Measurements from ENCODE around the gene SLC25A1.

Gene SLC25A1

GRCh38 chr22:19215360-19215759, 36.8 kb upstream of the SLC25A1 start:
- no peak overlapping the region for H2AFZ ChIP-seq (ENCODE audit: low read depth, low read length)
- H3K9ac ChIP-seq (ENCODE audit: low read length), result no peak overlapping the region
- H3K9me3 ChIP-seq (ENCODE audit: insufficient read depth, low read length), result no peaks in the 10 kb centered on the region
- peaks cover 14% of the 10 kb centered on the region for H3K4me1 ChIP-seq (ENCODE audit: low read length)
- H3K4me3 ChIP-seq (ENCODE audit: low read length), result no peak overlapping the region
- H3K36me3 ChIP-seq (replicated peaks; ENCODE audit: low read depth, low read length), result no peaks in the 10 kb centered on the region
- TF ChIP-seq CTCF (IDR thresholded peaks at IDR 0.05; ENCODE audit: low read depth, low read length) (no peak), EZH2phosphoT487 (IDR thresholded peaks at IDR 0.05; ENCODE audit: low read depth) (no peak)
- no peaks in the 10 kb centered on the region for H3K79me2 ChIP-seq (ENCODE audit: low read length)
- H3K27me3 ChIP-seq (ENCODE audit: low read depth, low read length), result peaks cover 10% of the 10 kb centered on the region; the same call in 1 of the 2 replicates
- no peaks in the 10 kb centered on the region for H4K20me1 ChIP-seq (ENCODE audit: insufficient read depth, low read length)
- no peak overlapping the region for H3K4me2 ChIP-seq (ENCODE audit: low read length)
- no peak overlapping the region for H3K27ac ChIP-seq (ENCODE audit: low read length)

DNA sequence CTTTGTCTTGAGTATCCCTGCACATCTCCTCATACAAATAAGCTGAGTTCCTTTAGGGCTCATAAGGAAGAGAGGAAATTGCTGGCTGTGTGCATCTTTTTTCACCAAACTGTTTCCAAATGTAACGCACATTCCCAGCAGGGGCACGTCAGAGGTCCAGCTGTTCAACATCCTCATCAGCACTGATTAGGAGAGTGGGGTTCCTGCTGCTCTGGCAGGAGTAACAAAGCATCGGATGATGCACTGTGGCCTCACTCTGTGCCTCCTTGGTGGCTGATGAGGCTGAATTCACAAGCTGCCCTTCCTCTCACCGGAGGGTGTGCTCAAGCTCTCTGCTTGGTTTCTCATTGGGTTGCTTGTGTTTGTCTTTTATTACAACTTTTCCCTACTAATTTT, 35.5 kb upstream of the SLC25A1 start:
- TF ChIP-seq EZH2phosphoT487 (IDR thresholded peaks at IDR 0.05; ENCODE audit: low read depth), result no peak
- TF ChIP-seq CTCF (IDR thresholded peaks at IDR 0.05; ENCODE audit: low read depth, low read length), result no peak
- no peaks in the 10 kb centered on the region for H4K20me1 ChIP-seq (ENCODE audit: insufficient read depth, low read length)
- peaks cover 14% of the 10 kb centered on the region for H3K4me1 ChIP-seq (ENCODE audit: low read length)
- no peak overlapping the region for H3K4me2 ChIP-seq (ENCODE audit: low read length)
- H3K9me3 ChIP-seq (ENCODE audit: insufficient read depth, low read length), result no peaks in the 10 kb centered on the region
- no peak overlapping the region for H3K9ac ChIP-seq (ENCODE audit: low read length)
- H3K4me3 ChIP-seq (ENCODE audit: low read length), result no peak overlapping the region
- H3K36me3 ChIP-seq (replicated peaks; ENCODE audit: low read depth, low read length), result no peaks in the 10 kb centered on the region
- no peak overlapping the region for H3K27ac ChIP-seq (ENCODE audit: low read length)
- H2AFZ ChIP-seq (ENCODE audit: low read depth, low read length), result no peak overlapping the region
- H3K79me2 ChIP-seq (ENCODE audit: low read length), result no peaks in the 10 kb centered on the region
- H3K27me3 ChIP-seq (ENCODE audit: low read depth, low read length), result peaks cover 10% of the 10 kb centered on the region; the same call in 1 of the 2 replicates

GRCh38 chr22:19213442-19214077, 35.0 kb upstream of the SLC25A1 start:
- H3K4me1 ChIP-seq (ENCODE audit: low read length), result peaks cover 14% of the 10 kb centered on the region
- H2AFZ ChIP-seq (ENCODE audit: low read depth, low read length), result no peak overlapping the region
- no peak overlapping the region for H3K4me3 ChIP-seq (ENCODE audit: low read length)
- H3K9me3 ChIP-seq (ENCODE audit: insufficient read depth, low read length), result no peaks in the 10 kb centered on the region
- H4K20me1 ChIP-seq (ENCODE audit: insufficient read depth, low read length), result no peaks in the 10 kb centered on the region
- H3K27ac ChIP-seq (ENCODE audit: low read length), result no peak overlapping the region
- TF ChIP-seq EZH2phosphoT487 (IDR thresholded peaks at IDR 0.05; ENCODE audit: low read depth) (no peak), CTCF (IDR thresholded peaks at IDR 0.05; ENCODE audit: low read depth, low read length) (no peak)
- H3K4me2 ChIP-seq (ENCODE audit: low read length), result 0 out of 2 replicates have a peak overlapping the region, but pooled peaks have one; percentile 4
- H3K9ac ChIP-seq (ENCODE audit: low read length), result no peak overlapping the region
- H3K27me3 ChIP-seq (ENCODE audit: low read depth, low read length), result peaks cover 10% of the 10 kb centered on the region; the same call in 1 of the 2 replicates
- no peaks in the 10 kb centered on the region for H3K79me2 ChIP-seq (ENCODE audit: low read length)
- no peaks in the 10 kb centered on the region for H3K36me3 ChIP-seq (replicated peaks; ENCODE audit: low read depth, low read length)

- H3K27me3 ChIP-seq (ENCODE audit: low read depth, low read length), result peaks cover 10% of the 10 kb centered on the region; the same call in 1 of the 2 replicates
- no peak overlapping the region for H3K27ac ChIP-seq (ENCODE audit: low read length)
- H3K9ac ChIP-seq (ENCODE audit: low read length), result no peak overlapping the region
- no peaks in the 10 kb centered on the region for H3K79me2 ChIP-seq (ENCODE audit: low read length)
- no peak overlapping the region for H2AFZ ChIP-seq (ENCODE audit: low read depth, low read length)
- H3K4me3 ChIP-seq (ENCODE audit: low read length), result no peak overlapping the region
- peaks cover 12% of the 10 kb centered on the region for H3K4me1 ChIP-seq (ENCODE audit: low read length)
- H3K9me3 ChIP-seq (ENCODE audit: insufficient read depth, low read length), result no peaks in the 10 kb centered on the region
- no peaks in the 10 kb centered on the region for H4K20me1 ChIP-seq (ENCODE audit: insufficient read depth, low read length)
- 0 out of 2 replicates have a peak overlapping the region, but pooled peaks have one; percentile 4 for H3K4me2 ChIP-seq (ENCODE audit: low read length)
- no peak for TF ChIP-seq EZH2phosphoT487 (IDR thresholded peaks at IDR 0.05; ENCODE audit: low read depth)
- TF ChIP-seq CTCF (IDR thresholded peaks at IDR 0.05; ENCODE audit: low read depth, low read length), result no peak
- H3K36me3 ChIP-seq (replicated peaks; ENCODE audit: low read depth, low read length), result no peaks in the 10 kb centered on the region
Measured at GRCh38 chr22:19213001-19213400, 34.5 kb upstream of the SLC25A1 start.
